ENCODE data around the gene LZTFL1. TPM values are rescaled to one million over a fixed set of nuclear protein-coding genes. Genes with fewer than 3 reads are reported as not detected.

LZTFL1 gene
- total and polyA plus RNA-seq, 2 experiments from 2014 or later, result 6.3 to 13.9 TPM

DNA sequence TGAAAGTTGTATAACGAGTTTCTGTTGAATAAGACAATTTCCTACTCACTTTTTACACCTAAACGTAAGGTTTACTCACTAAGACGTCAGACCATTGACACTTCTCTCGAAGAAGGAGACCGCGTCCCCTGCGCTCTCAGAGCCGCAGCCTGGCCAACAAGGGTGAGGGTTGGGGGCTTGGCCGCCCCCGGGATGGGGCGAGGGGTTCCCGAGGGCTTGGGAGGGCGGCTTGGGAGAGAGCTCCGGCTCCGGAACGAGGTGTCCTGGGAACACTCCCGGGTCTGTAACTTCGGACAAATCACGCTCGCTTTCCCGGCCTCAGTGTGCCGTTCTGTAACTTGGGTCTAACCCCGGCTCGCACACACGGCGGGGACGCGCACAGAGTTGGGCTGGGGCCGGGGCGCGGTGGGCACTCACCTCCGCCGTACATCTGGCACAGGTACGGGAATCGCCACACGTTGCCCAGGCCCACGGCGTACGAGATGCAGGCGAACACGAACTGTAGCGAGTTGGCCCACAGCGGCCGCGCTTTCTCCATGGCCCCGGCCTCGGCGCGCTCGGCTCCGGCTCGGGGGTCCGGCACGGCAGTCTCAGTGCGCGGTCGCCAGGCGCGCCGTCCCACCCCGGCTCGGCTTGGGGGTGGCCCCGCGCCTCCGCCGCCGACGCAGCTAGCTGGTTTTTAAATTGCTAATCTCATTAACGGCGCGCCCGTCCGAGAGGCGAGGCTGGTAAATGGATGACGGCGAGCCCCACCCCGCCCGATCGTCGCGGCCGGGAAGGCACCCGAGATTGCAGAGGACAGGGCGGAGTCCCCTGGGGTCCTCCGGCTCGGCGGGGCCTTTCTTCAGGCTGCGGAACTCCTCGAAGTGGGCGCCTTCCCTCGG lies 45.8 kb downstream of the LZTFL1 start, which contains the start of gene SLC6A20:
TSS of gene SLC6A20 (minus strand) at position 655 of the 884 bp plus-strand sequence. CDS start at position 538, 117 bp downstream.
- peak within 1 kb of the TSS; percentile 98 for H2AFZ ChIP-seq
- no peak within 1 kb of the TSS for H3K27ac ChIP-seq (ENCODE audit: low read depth)
- peak within 1 kb of the TSS; percentile 65 for H3K4me3 Mint-ChIP-seq
- ATAC-seq, result peak; percentile 79
- peak within 1 kb of the TSS; percentile 89 for H3K4me2 ChIP-seq
- no peaks in the 10 kb centered on the region for H3K9me3 Mint-ChIP-seq
- TF ChIP-seq NANOG (IDR thresholded peaks at IDR 0.05; ENCODE audit: borderline replicate concordance) (no peak), ZNF114 (CRISPR knock-in tag; IDR thresholded peaks at IDR 0.05) (no peak), JUNB (IDR thresholded peaks at IDR 0.05; ENCODE audit: unreplicated experiment) (no peak), STAT1 (IDR thresholded peaks at IDR 0.05; ENCODE audit: unreplicated experiment) (no peak), POLR2AphosphoS5 (IDR thresholded peaks at IDR 0.05; ENCODE audit: low read depth) (no peak)
- TF ChIP-seq, protein P1, sequence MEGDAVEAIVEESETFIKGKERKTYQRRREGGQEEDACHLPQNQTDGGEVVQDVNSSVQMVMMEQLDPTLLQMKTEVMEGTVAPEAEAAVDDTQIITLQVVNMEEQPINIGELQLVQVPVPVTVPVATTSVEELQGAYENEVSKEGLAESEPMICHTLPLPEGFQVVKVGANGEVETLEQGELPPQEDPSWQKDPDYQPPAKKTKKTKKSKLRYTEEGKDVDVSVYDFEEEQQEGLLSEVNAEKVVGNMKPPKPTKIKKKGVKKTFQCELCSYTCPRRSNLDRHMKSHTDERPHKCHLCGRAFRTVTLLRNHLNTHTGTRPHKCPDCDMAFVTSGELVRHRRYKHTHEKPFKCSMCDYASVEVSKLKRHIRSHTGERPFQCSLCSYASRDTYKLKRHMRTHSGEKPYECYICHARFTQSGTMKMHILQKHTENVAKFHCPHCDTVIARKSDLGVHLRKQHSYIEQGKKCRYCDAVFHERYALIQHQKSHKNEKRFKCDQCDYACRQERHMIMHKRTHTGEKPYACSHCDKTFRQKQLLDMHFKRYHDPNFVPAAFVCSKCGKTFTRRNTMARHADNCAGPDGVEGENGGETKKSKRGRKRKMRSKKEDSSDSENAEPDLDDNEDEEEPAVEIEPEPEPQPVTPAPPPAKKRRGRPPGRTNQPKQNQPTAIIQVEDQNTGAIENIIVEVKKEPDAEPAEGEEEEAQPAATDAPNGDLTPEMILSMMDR (conservative IDR thresholded peaks at IDR 0.05; ENCODE audit: low read depth in 2 of 2), result no peak
- TF ChIP-seq, protein P2, sequence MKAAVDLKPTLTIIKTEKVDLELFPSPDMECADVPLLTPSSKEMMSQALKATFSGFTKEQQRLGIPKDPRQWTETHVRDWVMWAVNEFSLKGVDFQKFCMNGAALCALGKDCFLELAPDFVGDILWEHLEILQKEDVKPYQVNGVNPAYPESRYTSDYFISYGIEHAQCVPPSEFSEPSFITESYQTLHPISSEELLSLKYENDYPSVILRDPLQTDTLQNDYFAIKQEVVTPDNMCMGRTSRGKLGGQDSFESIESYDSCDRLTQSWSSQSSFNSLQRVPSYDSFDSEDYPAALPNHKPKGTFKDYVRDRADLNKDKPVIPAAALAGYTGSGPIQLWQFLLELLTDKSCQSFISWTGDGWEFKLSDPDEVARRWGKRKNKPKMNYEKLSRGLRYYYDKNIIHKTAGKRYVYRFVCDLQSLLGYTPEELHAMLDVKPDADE (IDR thresholded peaks at IDR 0.05), result no peak
- H3K4me1 ChIP-seq (ENCODE audit: insufficient read depth), result peaks cover 4% of the 10 kb centered on the region
- H3K36me3 ChIP-seq (ENCODE audit: insufficient read depth), result no peaks in the 10 kb centered on the region
- H3K27me3 ChIP-seq (ENCODE audit: insufficient read depth), result peaks cover 59% of the 10 kb centered on the region
- peak within 1 kb of the TSS; percentile 74 for H3K4me3 ChIP-seq
- no peaks in the 10 kb centered on the region for H3F3A ChIP-seq (replicated peaks; ENCODE audit: low read depth)
- no peaks in the 10 kb centered on the region for H4K20me1 ChIP-seq (replicated peaks; ENCODE audit: insufficient read depth)
- no peaks in the 10 kb centered on the region for H3K9me2 ChIP-seq (ENCODE audit: insufficient read depth)
- H3K27me3 Mint-ChIP-seq (ENCODE audit: insufficient read depth, low read depth, poor library complexity), result peaks cover 44% of the 10 kb centered on the region
- peak; percentile 72 for DNase-seq (ENCODE audit: low spot score)
- no peak within 1 kb of the TSS for H3K27ac Mint-ChIP-seq
- H3K36me3 Mint-ChIP-seq (ENCODE audit: low read depth), result no peaks in the 10 kb centered on the region
- no peaks in the 10 kb centered on the region for H3K79me2 ChIP-seq (replicated peaks; ENCODE audit: insufficient read depth)
- H3K4me1 Mint-ChIP-seq, result peaks cover 7% of the 10 kb centered on the region

GRCh38 chr3:45795509-45795881 lies 46.4 kb downstream of the LZTFL1 start:
- Mint-ChIP-seq H3K27me3 (ENCODE audit: insufficient read depth, low read depth, poor library complexity) (peaks cover 44% of the 10 kb centered on the region), H3K4me1 (peaks cover 11% of the 10 kb centered on the region), H3K4me3 (peak overlapping the region; percentile 65), H3K27ac (no peak overlapping the region), H3K36me3 (ENCODE audit: low read depth) (no peaks in the 10 kb centered on the region), H3K9me3 (peaks cover 4% of the 10 kb centered on the region; the same call in 2 of the 3 replicates)
- Histone ChIP-seq H3K4me1 (ENCODE audit: insufficient read depth) (peaks cover 9% of the 10 kb centered on the region), H4K20me1 (replicated peaks; ENCODE audit: insufficient read depth) (no peaks in the 10 kb centered on the region), H3K36me3 (ENCODE audit: insufficient read depth) (no peaks in the 10 kb centered on the region), H3F3A (replicated peaks; ENCODE audit: low read depth) (no peaks in the 10 kb centered on the region), H3K9me2 (ENCODE audit: insufficient read depth) (no peaks in the 10 kb centered on the region), H3K4me3 (peak overlapping the region; percentile 74), H3K4me2 (peak overlapping the region; percentile 89), H3K27ac (ENCODE audit: low read depth) (no peak overlapping the region), H3K27me3 (ENCODE audit: insufficient read depth) (peaks cover 59% of the 10 kb centered on the region), H2AFZ (peak overlapping the region; percentile 98), H3K79me2 (replicated peaks; ENCODE audit: insufficient read depth) (no peaks in the 10 kb centered on the region)
- DNase-seq (ENCODE audit: low spot score) (peak; percentile 42), ATAC-seq (peak; percentile 37)
- no peak for TF ChIP-seq NANOG (IDR thresholded peaks at IDR 0.05; ENCODE audit: borderline replicate concordance)
- TF ChIP-seq ZNF114 (CRISPR knock-in tag; IDR thresholded peaks at IDR 0.05), result no peak
- TF ChIP-seq STAT1 (IDR thresholded peaks at IDR 0.05; ENCODE audit: unreplicated experiment), result no peak
- TF ChIP-seq JUNB (IDR thresholded peaks at IDR 0.05; ENCODE audit: unreplicated experiment), result no peak
- TF ChIP-seq EZH2 (IDR thresholded peaks at IDR 0.05; ENCODE audit: low read depth, unreplicated experiment), result no peak
- TF ChIP-seq CREB1 (CRISPR knock-in tag; IDR thresholded peaks at IDR 0.05; ENCODE audit: low read depth), result no peak
- TF ChIP-seq, protein P1 (conservative IDR thresholded peaks at IDR 0.05; ENCODE audit: low read depth in 2 of 2), result no peak
- TF ChIP-seq POLR2AphosphoS5 (IDR thresholded peaks at IDR 0.05; ENCODE audit: low read depth), result no peak
- no peak for TF ChIP-seq EZH2phosphoT487 (IDR thresholded peaks at IDR 0.05; ENCODE audit: unreplicated experiment)
- no peak for TF ChIP-seq ZNF331 (CRISPR knock-in tag; IDR thresholded peaks at IDR 0.05; ENCODE audit: low read depth)
- no peak for TF ChIP-seq REST (IDR thresholded peaks at IDR 0.05; ENCODE audit: unreplicated experiment)
- TF ChIP-seq, protein P2 (IDR thresholded peaks at IDR 0.05), result no peak

Measured in GM23338 (cell line).